Spleen (tissue), 3 donors: ENCODE measurements around the gene CCDC15.

Experiments used
- POLR2A ChIP-seq, 3 donors: fragments of 450-650 bp; IDR thresholded peaks; one replicate each; pipeline ENCODE4 v1.5.1; 2017; ENCODE audit warnings: antibody characterized with exemption in 3 of 3, mild to moderate bottlenecking in 1 of 3
- POLR2AphosphoS5 ChIP-seq, 3 donors: sonication (generic); formaldehyde crosslinking; IDR thresholded peaks; one replicate each; pipeline ENCODE4 v1.5.1; 2017; ENCODE audit warnings: antibody characterized with exemption in 3 of 3

DNA sequence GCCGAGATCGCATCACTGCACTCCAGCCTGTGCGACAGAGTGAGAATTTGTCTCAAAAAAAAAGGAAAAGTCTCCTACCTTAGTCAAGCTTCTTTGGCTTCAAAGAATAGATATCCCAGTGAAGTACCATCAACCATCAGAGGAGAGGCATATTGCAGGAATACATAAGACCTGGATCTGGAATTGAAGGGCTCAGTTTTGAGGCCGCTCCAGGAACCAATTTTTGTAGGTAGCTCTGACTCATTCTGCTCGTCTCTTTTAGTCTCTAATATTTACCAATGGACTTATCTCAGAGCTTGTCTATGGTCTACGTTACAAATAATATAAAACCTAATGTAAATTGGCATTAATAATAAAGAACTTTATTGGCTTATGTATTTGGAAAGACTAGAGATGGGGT, 8.2 kb upstream of the CCDC15 start:
- TF ChIP-seq POLR2A (IDR thresholded peaks at IDR 0.05) (no peak), POLR2AphosphoS5 (IDR thresholded peaks at IDR 0.05) (no peak)
